Neutrophil (primary cell): ENCODE measurements around the gene NAB2.
"Not testable (repeated sequence)": the region's sequence is repeated elsewhere in the genome, so short reads cannot be mapped to it uniquely, and the experiment has no call there.

ENCODE experiments used
- H3K27ac ChIP-seq: fragments of 200-600 bp; sonication (generic); 2 replicates; pipeline ENCODE4 v1.5.1; 2016; ENCODE audit warnings: mild to moderate bottlenecking, moderate library complexity
- H3K27me3 ChIP-seq: fragments of 200-600 bp; sonication (generic); 2 replicates; pipeline ENCODE4 v1.6.0; 2016; ENCODE audit warnings: mild to moderate bottlenecking
- H3K36me3 ChIP-seq: fragments of 200-600 bp; sonication (generic); 2 replicates; pipeline ENCODE4 v1.5.1; 2017
- H3K4me1 ChIP-seq, 2 experiments: fragments of 200-600 bp in 1 of 2; sonication (generic) in 1 of 2; 1 replicate in 1 of 2; 2 replicates in 1 of 2; pipeline versions ENCODE4 v1.5.1 to v1.6.1; 2013 to 2016; ENCODE audit warnings: low read depth in 1 of 2, low read length in 1 of 2, mild to moderate bottlenecking in 1 of 2, moderate library complexity in 1 of 2; ENCODE audit not compliant: control insufficient read depth in 1 of 2, insufficient read depth in 1 of 2
- H3K4me3 ChIP-seq, 2 experiments: fragments of 200-600 bp in 1 of 2; sonication (generic) in 1 of 2; 1 replicate in 1 of 2; 2 replicates in 1 of 2; pipeline ENCODE4 v1.5.1; 2013 to 2016; ENCODE audit warnings: low read depth in 1 of 2, low read length in 1 of 2, mild to moderate bottlenecking in 1 of 2, moderate library complexity in 1 of 2
- H3K9me3 ChIP-seq: fragments of 200-600 bp; sonication (generic); 2 replicates; pipeline ENCODE4 v1.5.1; 2016
- CTCF ChIP-seq: fragments of 200-600 bp; sonication (generic); IDR thresholded peaks from 2 replicates; pipeline ENCODE4 v1.5.1; 2016; ENCODE audit warnings: antibody characterized with exemption

NAB2 gene

GRCh38 chr12:57049119-57049446, 39.8 kb upstream of the NAB2 start:
- Histone ChIP-seq H3K27me3 (no peaks in the 10 kb centered on the region), H3K36me3 (no peaks in the 10 kb centered on the region), H3K4me1 (peaks cover 40 to 41% of the 10 kb centered on the region in 2 experiments), H3K9me3 (no peaks in the 10 kb centered on the region), H3K27ac (peak overlapping the region; percentile 59), H3K4me3 (no peak overlapping the region)
- TF ChIP-seq CTCF = no peak

- Histone ChIP-seq H3K36me3 (no peaks in the 10 kb centered on the region), H3K4me3 (no peak within 1 kb of the TSS), H3K4me1 (peaks cover 40 to 41% of the 10 kb centered on the region in 2 experiments), H3K27me3 (no peaks in the 10 kb centered on the region), H3K27ac (peak within 1 kb of the TSS; percentile 59), H3K9me3 (no peaks in the 10 kb centered on the region)
- no peak for TF ChIP-seq CTCF
These were observed 39.0 kb upstream of the NAB2 start, which contains the start of gene MYO1A for GRCh38 chr12:57049890-57050289. MYO1A (minus strand) TSS chr12:57050129; CDS start chr12:57048323, 1,806 bp downstream.

- H3K4me3 ChIP-seq = no peak overlapping the region
- peaks cover 46 to 49% of the 10 kb centered on the region in 2 experiments for H3K4me1 ChIP-seq
- no peaks in the 10 kb centered on the region for H3K9me3 ChIP-seq
- TF ChIP-seq CTCF = no peak
- H3K27me3 ChIP-seq = no peaks in the 10 kb centered on the region
- no peaks in the 10 kb centered on the region for H3K36me3 ChIP-seq
- H3K27ac ChIP-seq = no peak overlapping the region
These were observed 37.9 kb upstream of the NAB2 start for GRCh38 chr12:57051011-57051410.

GRCh38 chr12:57053146-57053545, 35.8 kb upstream of the NAB2 start:
- not testable (repeated sequence) for H3K27ac ChIP-seq, H3K4me3 ChIP-seq, H3K27me3 ChIP-seq, H3K9me3 ChIP-seq
- peaks cover 25 to 29% of the 10 kb centered on the region in 2 experiments for H3K4me1 ChIP-seq
- peaks cover 15% of the 10 kb centered on the region for H3K36me3 ChIP-seq

- not testable (repeated sequence) for H3K9me3 ChIP-seq, H3K4me3 ChIP-seq, H3K27ac ChIP-seq, H3K27me3 ChIP-seq
- H3K36me3 ChIP-seq = peaks cover 20% of the 10 kb centered on the region
- H3K4me1 ChIP-seq = peaks cover 17 to 21% of the 10 kb centered on the region in 2 experiments
These were observed 35.0 kb upstream of the NAB2 start for GRCh38 chr12:57053901-57054300.

- H3K4me3 ChIP-seq = no peak overlapping the region
- no peak for TF ChIP-seq CTCF
- H3K4me1 ChIP-seq = peaks cover 5 to 9% of the 10 kb centered on the region in 2 experiments
- H3K9me3 ChIP-seq = no peaks in the 10 kb centered on the region
- peaks cover 38% of the 10 kb centered on the region for H3K36me3 ChIP-seq
- no peaks in the 10 kb centered on the region for H3K27me3 ChIP-seq
- no peak overlapping the region for H3K27ac ChIP-seq
These were observed 33.1 kb upstream of the NAB2 start for GRCh38 chr12:57055824-57056223.
